Thyroid gland (tissue), 4 donors: ENCODE data around the gene ACE. TPM values are rescaled to one million over a fixed set of nuclear protein-coding genes. Genes with fewer than 3 reads are reported as not detected.

Experiments
- DNase-seq, 2 donors: peaks; one replicate each; pipeline ENCODE4 v3.0.0-alpha.2; 2019
- H3K27ac ChIP-seq, 3 donors: fragments of 200-600 bp; sonication (generic); 1 replicate in 2 of 3; 2 replicates in 1 of 3; pipeline ENCODE4 v1.5.1; 2016 to 2019; ENCODE audit warnings: mild to moderate bottlenecking in 1 of 3, moderate library complexity in 1 of 3
- H3K27me3 ChIP-seq: fragments of 200-600 bp; sonication (generic); one replicate; pipeline ENCODE4 v1.5.1; 2019
- H3K36me3 ChIP-seq, 2 donors: fragments of 200-600 bp; sonication (generic); one replicate each; pipeline ENCODE4 v1.5.1; 2016 to 2019
- H3K4me1 ChIP-seq, 2 donors: fragments of 200-600 bp; sonication (generic); one replicate each; pipeline ENCODE4 v1.5.1; 2017 to 2019
- H3K4me3 ChIP-seq, 3 donors: fragments of 200-600 bp; sonication (generic); replicated peaks in 1 of 3; 1 replicate in 2 of 3; 2 replicates in 1 of 3; pipeline ENCODE4 v1.5.1; 2016; ENCODE audit warnings: mild to moderate bottlenecking in 1 of 3
- H3K9me3 ChIP-seq: fragments of 200-600 bp; sonication (generic); one replicate; pipeline ENCODE4 v1.5.1; 2017
- POLR2A ChIP-seq, 2 donors: fragments of 450-650 bp; IDR thresholded peaks; one replicate each; pipeline ENCODE4 v1.6.1; 2017; ENCODE audit warnings: antibody characterized with exemption in 2 of 2, mild to moderate bottlenecking in 2 of 2, moderate library complexity in 1 of 2
- WGBS, 2 donors: methylation state at CpG; one replicate each; pipeline ENCODE4 v1.1.5; 2017; 5-methylcytosine and 5-hydroxymethylcytosine counted together
- intact Hi-C: fragments of 100-400 bp; cut with DNase I; formaldehyde crosslinking; loops from one replicate; pipeline ENCODE4 v1.15.1; 2023
- total RNA-seq, 4 donors: library from RNA; depleted of rRNA; stranded (reverse); fragments of >200 nt; gene quantifications; one replicate each; pipeline ENCODE4 v1.2.3, GENCODE V29; 2016
- TF ChIP-seq, protein P1 (sequence below), 6 experiments: fragments of 200-600 bp in 3 of 6; fragments of 450-650 bp in 3 of 6; sonication (generic) in 3 of 6; IDR thresholded peaks; one replicate each; pipeline ENCODE4 v1.5.1; 2016 to 2019; ENCODE audit warnings: antibody characterized with exemption in 6 of 6, mild to moderate bottlenecking in 2 of 6, inconsistent platforms in 1 of 6, moderate library complexity in 1 of 6

The ACE gene
- total RNA-seq, 4 donors from 2014 or later, result 1.1 to 12.7 (median 10.3) TPM

DNA sequence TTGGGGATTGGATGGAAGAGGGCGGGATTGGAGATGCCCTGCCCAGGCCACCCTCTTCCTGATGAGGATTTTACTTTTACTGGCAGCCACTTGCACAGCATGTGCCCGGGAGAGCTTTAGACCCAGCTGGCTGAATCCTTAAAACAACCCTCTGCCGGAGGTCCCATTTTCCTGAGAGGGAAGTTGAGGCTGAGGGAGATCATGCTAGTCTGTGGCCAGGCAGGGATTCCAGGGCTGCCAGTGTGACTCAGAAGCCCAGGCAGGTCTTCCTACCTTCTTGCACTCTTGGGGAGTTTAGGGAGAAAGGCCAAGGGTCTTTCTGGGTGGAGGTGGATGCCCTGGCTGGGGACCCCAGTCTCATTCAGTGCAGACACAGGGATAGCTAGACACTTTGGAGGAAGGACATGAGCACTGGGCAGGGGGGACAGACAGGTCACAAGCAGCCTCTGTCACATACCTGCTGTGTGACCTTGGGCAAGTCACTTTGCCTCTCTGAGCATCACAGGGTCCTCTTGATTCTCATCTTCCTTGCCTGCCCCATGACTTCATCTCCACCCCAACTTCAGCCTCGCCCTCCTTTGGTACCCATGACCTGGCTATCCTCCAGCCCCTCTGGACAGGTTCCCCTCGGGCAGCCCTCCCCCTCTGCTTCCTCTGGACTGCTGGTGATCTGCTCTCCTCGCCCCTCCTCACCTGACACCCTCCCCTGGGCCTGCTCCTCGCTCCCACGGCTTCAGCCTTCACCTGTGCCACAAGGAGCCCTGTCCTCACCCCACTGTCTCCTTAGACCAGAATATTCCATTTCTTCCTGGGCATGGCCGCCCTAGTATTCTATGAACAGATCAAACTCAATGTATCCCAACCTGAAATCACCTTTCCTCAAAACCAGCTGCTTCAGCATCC lies 62.1 kb downstream of the ACE start:
- no peaks in the 10 kb centered on the region for H3K27me3 ChIP-seq
- TF ChIP-seq, protein P1, sequence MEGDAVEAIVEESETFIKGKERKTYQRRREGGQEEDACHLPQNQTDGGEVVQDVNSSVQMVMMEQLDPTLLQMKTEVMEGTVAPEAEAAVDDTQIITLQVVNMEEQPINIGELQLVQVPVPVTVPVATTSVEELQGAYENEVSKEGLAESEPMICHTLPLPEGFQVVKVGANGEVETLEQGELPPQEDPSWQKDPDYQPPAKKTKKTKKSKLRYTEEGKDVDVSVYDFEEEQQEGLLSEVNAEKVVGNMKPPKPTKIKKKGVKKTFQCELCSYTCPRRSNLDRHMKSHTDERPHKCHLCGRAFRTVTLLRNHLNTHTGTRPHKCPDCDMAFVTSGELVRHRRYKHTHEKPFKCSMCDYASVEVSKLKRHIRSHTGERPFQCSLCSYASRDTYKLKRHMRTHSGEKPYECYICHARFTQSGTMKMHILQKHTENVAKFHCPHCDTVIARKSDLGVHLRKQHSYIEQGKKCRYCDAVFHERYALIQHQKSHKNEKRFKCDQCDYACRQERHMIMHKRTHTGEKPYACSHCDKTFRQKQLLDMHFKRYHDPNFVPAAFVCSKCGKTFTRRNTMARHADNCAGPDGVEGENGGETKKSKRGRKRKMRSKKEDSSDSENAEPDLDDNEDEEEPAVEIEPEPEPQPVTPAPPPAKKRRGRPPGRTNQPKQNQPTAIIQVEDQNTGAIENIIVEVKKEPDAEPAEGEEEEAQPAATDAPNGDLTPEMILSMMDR (IDR thresholded peaks at IDR 0.05), result no peak
- TF ChIP-seq POLR2A (IDR thresholded peaks at IDR 0.05), result no peak
- no peak for DNase-seq
- H3K4me3 ChIP-seq, result no peak overlapping the region
- 71 to 79% methylated on average over 8 to 9 of the region's 9 CpGs for WGBS, 2 donors
- H3K9me3 ChIP-seq, result no peaks in the 10 kb centered on the region
- H3K4me1 ChIP-seq, result peaks cover 0 to 5% of the 10 kb centered on the region in 2 donors
- intact Hi-C loops, result no loop called here
- no peaks in the 10 kb centered on the region for H3K36me3 ChIP-seq
- no peak overlapping the region for H3K27ac ChIP-seq

- TF ChIP-seq, protein P1 (IDR thresholded peaks at IDR 0.05), result no peak
- TF ChIP-seq POLR2A (IDR thresholded peaks at IDR 0.05), result no peak
- intact Hi-C loops, result no loop called here
- H3K9me3 ChIP-seq, result no peaks in the 10 kb centered on the region
- no peak for DNase-seq
- H3K27me3 ChIP-seq, result no peaks in the 10 kb centered on the region
- H3K4me1 ChIP-seq, result peaks cover 0 to 5% of the 10 kb centered on the region in 2 donors
- H3K4me3 ChIP-seq, result no peak overlapping the region
- H3K27ac ChIP-seq, result no peak overlapping the region
- H3K36me3 ChIP-seq, result no peaks in the 10 kb centered on the region
- WGBS, 2 donors, result 42 to 43% methylated on average over 4 of the region's 4 CpGs
Measured at GRCh38 chr17:63540590-63540989, 63.7 kb downstream of the ACE start.

DNA sequence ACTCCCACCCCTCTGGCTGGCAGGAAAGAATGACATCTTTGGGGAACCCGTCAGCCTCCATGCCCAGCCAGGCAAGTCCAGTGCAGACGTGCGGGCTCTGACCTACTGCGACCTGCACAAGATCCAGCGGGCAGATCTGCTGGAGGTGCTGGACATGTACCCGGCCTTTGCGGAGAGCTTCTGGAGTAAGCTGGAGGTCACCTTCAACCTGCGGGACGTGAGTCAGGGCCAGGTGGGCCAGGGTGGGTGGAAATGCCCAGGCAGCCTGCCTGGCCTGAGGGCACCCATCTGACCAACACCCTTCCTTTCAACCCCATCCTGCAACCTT lies 65.3 kb downstream of the ACE start:
- intact Hi-C loops, result no loop called here
- DNase-seq, result no peak

GRCh38 chr17:63542942-63543821 lies 66.3 kb downstream of the ACE start:
- intact Hi-C loops, result no loop called here
- TF ChIP-seq, protein P1 (IDR thresholded peaks at IDR 0.05), result no peak
- TF ChIP-seq POLR2A (IDR thresholded peaks at IDR 0.05), result no peak

More for the DNA sequence above, 65.3 kb downstream of the ACE start:
- Histone ChIP-seq H3K9me3 (no peaks in the 10 kb centered on the region), H3K4me1 (peaks cover 0 to 5% of the 10 kb centered on the region in 2 donors), H3K27ac (no peak overlapping the region), H3K27me3 (no peaks in the 10 kb centered on the region), H3K4me3 (no peak overlapping the region), H3K36me3 (no peaks in the 10 kb centered on the region)
- TF ChIP-seq POLR2A (IDR thresholded peaks at IDR 0.05), result no peak
- TF ChIP-seq, protein P1 (IDR thresholded peaks at IDR 0.05), result no peak
- WGBS, 2 donors, result 88 to 95% methylated on average over 7 to 9 of the region's 9 CpGs

More at GRCh38 chr17:63542942-63543821, 66.3 kb downstream of the ACE start:
- H3K36me3 ChIP-seq, result no peaks in the 10 kb centered on the region
- no peak overlapping the region for H3K27ac ChIP-seq
- WGBS, 2 donors, result 64 to 74% methylated on average over 11 to 13 of the region's 15 CpGs
- no peak overlapping the region for H3K4me3 ChIP-seq
- DNase-seq, result no peak
- H3K4me1 ChIP-seq, result peaks cover 0 to 2% of the 10 kb centered on the region in 2 donors
- no peaks in the 10 kb centered on the region for H3K27me3 ChIP-seq
- no peaks in the 10 kb centered on the region for H3K9me3 ChIP-seq
